ENCODE results near the gene TNRC6C.

- TF ChIP-seq, protein P1, sequence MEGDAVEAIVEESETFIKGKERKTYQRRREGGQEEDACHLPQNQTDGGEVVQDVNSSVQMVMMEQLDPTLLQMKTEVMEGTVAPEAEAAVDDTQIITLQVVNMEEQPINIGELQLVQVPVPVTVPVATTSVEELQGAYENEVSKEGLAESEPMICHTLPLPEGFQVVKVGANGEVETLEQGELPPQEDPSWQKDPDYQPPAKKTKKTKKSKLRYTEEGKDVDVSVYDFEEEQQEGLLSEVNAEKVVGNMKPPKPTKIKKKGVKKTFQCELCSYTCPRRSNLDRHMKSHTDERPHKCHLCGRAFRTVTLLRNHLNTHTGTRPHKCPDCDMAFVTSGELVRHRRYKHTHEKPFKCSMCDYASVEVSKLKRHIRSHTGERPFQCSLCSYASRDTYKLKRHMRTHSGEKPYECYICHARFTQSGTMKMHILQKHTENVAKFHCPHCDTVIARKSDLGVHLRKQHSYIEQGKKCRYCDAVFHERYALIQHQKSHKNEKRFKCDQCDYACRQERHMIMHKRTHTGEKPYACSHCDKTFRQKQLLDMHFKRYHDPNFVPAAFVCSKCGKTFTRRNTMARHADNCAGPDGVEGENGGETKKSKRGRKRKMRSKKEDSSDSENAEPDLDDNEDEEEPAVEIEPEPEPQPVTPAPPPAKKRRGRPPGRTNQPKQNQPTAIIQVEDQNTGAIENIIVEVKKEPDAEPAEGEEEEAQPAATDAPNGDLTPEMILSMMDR (tag by site-specific recombination; IDR thresholded peaks at IDR 0.05): no peak
- no peak for TF ChIP-seq ZNF529 (tag by site-specific recombination; IDR thresholded peaks at IDR 0.05; ENCODE audit: insufficient replicate concordance)
- TF ChIP-seq, protein P2, sequence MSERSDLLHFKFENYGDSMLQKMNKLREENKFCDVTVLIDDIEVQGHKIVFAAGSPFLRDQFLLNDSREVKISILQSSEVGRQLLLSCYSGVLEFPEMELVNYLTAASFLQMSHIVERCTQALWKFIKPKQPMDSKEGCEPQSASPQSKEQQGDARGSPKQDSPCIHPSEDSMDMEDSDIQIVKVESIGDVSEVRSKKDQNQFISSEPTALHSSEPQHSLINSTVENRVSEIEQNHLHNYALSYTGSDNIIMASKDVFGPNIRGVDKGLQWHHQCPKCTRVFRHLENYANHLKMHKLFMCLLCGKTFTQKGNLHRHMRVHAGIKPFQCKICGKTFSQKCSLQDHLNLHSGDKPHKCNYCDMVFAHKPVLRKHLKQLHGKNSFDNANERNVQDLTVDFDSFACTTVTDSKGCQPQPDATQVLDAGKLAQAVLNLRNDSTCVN (tag by site-specific recombination; optimal IDR thresholded peaks at IDR 0.05): no peak
- no peak for TF ChIP-seq ZNF155 (tag by site-specific recombination; IDR thresholded peaks at IDR 0.05)
- no peak for TF ChIP-seq ZSCAN30 (tag by site-specific recombination; IDR thresholded peaks at IDR 0.05)
- no peak for TF ChIP-seq ZNF37A (tag by site-specific recombination; IDR thresholded peaks at IDR 0.05)
- TF ChIP-seq MEIS1 (CRISPR knock-in tag; IDR thresholded peaks at IDR 0.05; ENCODE audit: borderline replicate concordance): no peak
- TF ChIP-seq REST (tag by site-specific recombination; IDR thresholded peaks at IDR 0.05): no peak
- no peak for TF ChIP-seq ZBTB17 (tag by site-specific recombination; IDR thresholded peaks at IDR 0.05)
- no peak for TF ChIP-seq ZNF266 (tag by site-specific recombination; IDR thresholded peaks at IDR 0.05; ENCODE audit: low read depth)
- TF ChIP-seq ZNF239 (tag by site-specific recombination; IDR thresholded peaks at IDR 0.05): no peak
- TF ChIP-seq, protein P3, sequence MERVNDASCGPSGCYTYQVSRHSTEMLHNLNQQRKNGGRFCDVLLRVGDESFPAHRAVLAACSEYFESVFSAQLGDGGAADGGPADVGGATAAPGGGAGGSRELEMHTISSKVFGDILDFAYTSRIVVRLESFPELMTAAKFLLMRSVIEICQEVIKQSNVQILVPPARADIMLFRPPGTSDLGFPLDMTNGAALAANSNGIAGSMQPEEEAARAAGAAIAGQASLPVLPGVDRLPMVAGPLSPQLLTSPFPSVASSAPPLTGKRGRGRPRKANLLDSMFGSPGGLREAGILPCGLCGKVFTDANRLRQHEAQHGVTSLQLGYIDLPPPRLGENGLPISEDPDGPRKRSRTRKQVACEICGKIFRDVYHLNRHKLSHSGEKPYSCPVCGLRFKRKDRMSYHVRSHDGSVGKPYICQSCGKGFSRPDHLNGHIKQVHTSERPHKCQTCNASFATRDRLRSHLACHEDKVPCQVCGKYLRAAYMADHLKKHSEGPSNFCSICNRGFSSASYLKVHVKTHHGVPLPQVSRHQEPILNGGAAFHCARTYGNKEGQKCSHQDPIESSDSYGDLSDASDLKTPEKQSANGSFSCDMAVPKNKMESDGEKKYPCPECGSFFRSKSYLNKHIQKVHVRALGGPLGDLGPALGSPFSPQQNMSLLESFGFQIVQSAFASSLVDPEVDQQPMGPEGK (tag by site-specific recombination; IDR thresholded peaks at IDR 0.05): no peak
- TF ChIP-seq ZBTB49 (tag by site-specific recombination; IDR thresholded peaks at IDR 0.05; ENCODE audit: low read depth): no peak
- TF ChIP-seq ZNF426 (tag by site-specific recombination; IDR thresholded peaks at IDR 0.05): no peak
These were observed 99.5 kb downstream of the TNRC6C start for GRCh38 chr17:78058001-78058400.

Data from HEK293 (cell line).